GM19324 (cell line): ENCODE measurements around the gene FNBP1.

Experiments
- ATAC-seq: cut with Tn5 transposase; IDR thresholded peaks from one replicate; pipeline ENCODE4 v1.9.1; 2021; ENCODE audit warnings: mild to moderate bottlenecking, moderate library complexity; ENCODE audit not compliant: unreplicated experiment, low FRiP score

The FNBP1 gene

GRCh38 chr9:129866394-129867135 lies 176.4 kb downstream of the FNBP1 start:
- ATAC-seq, result no peak

- ATAC-seq, result no peak
Measured at GRCh38 chr9:129865668-129866320, 177.2 kb downstream of the FNBP1 start.

- ATAC-seq, result no peak
Measured at GRCh38 chr9:129864991-129865647, 177.9 kb downstream of the FNBP1 start.

- no peak for ATAC-seq
Measured at GRCh38 chr9:129863059-129863690, 179.8 kb downstream of the FNBP1 start.

GRCh38 chr9:129861447-129861827 lies 181.6 kb downstream of the FNBP1 start:
- ATAC-seq, result no peak

GRCh38 chr9:129860653-129861446 lies 182.1 kb downstream of the FNBP1 start:
- ATAC-seq, result no peak

GRCh38 chr9:129858167-129858962 lies 184.6 kb downstream of the FNBP1 start:
- no peak for ATAC-seq

- ATAC-seq, result no peak
Measured at GRCh38 chr9:129857207-129857606, 185.8 kb downstream of the FNBP1 start.

- no peak for ATAC-seq
Measured at GRCh38 chr9:129854588-129855110, 188.3 kb downstream of the FNBP1 start.

GRCh38 chr9:129853614-129854013 lies 189.4 kb downstream of the FNBP1 start:
- ATAC-seq, result no peak

GRCh38 chr9:129852579-129852978 lies 190.4 kb downstream of the FNBP1 start:
- ATAC-seq, result no peak

GRCh38 chr9:129851821-129852220 lies 191.2 kb downstream of the FNBP1 start:
- ATAC-seq, result no peak

- ATAC-seq, result no peak
Measured at GRCh38 chr9:129850821-129851550, 192.0 kb downstream of the FNBP1 start.

GRCh38 chr9:129849901-129850300 lies 193.1 kb downstream of the FNBP1 start:
- no peak for ATAC-seq

GRCh38 chr9:129848712-129849441 lies 194.1 kb downstream of the FNBP1 start:
- no peak for ATAC-seq

- no peak for ATAC-seq
Measured at GRCh38 chr9:129845373-129845772, 197.6 kb downstream of the FNBP1 start.

GRCh38 chr9:129841071-129841470 lies 201.9 kb downstream of the FNBP1 start:
- ATAC-seq, result no peak

GRCh38 chr9:129840034-129840433 lies 203.0 kb downstream of the FNBP1 start:
- ATAC-seq, result no peak
